Brain microvascular endothelial cell (primary cell): ENCODE results near the gene HHIP.

Experiments used
- DNase-seq: peaks from one replicate; pipeline ENCODE4 v3.0.0-alpha.2; 2020
- H3K27ac ChIP-seq: fragments of 250-450 bp; sonication (Bioruptor Pico); 2 replicates; pipeline ENCODE4 v1.5.1; 2020; ENCODE audit warnings: mild to moderate bottlenecking, moderate library complexity
- H3K27me3 ChIP-seq: fragments of 250-450 bp; sonication (Bioruptor Pico); replicated peaks from 2 replicates; pipeline ENCODE4 v1.5.1; 2020; ENCODE audit warnings: mild to moderate bottlenecking
- H3K36me3 ChIP-seq: fragments of 250-450 bp; sonication (Bioruptor Pico); replicated peaks from 2 replicates; pipeline ENCODE4 v1.5.1; 2020; ENCODE audit warnings: mild to moderate bottlenecking
- H3K4me3 ChIP-seq: 2 replicates; pipeline ENCODE4 v1.5.1; 2011; ENCODE audit warnings: low read depth, mild to moderate bottlenecking, control low read depth, low read length, moderate library complexity
- CTCF ChIP-seq: IDR thresholded peaks from 2 replicates; pipeline ENCODE4 v1.5.1; 2011; ENCODE audit warnings: low read depth, mild to moderate bottlenecking, moderate library complexity, low read length, control low read depth, inconsistent platforms; ENCODE audit errors: missing control alignments
- in situ Hi-C: cut with HindIII; loops from 2 replicates; pipeline ENCODE4 v1.10.0; 2017; ENCODE audit warnings: low sequenced_read_pairs, low pct_ligation_motif_present

The HHIP gene

DNA sequence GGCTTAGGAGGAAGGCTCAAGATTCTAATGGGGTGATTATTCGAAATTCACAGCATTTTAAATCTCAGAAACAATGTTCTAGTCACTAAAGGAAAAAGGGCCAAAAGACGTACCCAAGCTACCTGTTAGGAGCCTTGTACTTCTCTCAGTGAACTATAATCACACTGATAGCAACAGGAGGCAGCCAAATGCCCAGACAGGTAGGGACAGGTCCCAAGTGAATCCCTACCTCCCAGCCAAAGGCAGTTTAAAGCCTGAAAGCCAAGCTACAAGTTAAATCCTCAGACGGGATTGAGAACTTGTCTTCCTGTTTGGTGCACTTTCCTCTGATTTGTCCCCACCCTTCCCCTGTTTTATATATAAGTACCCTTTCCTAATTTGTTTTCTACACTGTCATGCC lies 24.3 kb upstream of the HHIP start:
- H3K27me3 ChIP-seq, result no peaks in the 10 kb centered on the region
- H3K4me3 ChIP-seq, result no peak overlapping the region
- DNase-seq, result no peak
- no peak for TF ChIP-seq CTCF
- H3K27ac ChIP-seq, result no peak overlapping the region
- H3K36me3 ChIP-seq, result no peaks in the 10 kb centered on the region
- in situ Hi-C loops, result no loop called here

DNA sequence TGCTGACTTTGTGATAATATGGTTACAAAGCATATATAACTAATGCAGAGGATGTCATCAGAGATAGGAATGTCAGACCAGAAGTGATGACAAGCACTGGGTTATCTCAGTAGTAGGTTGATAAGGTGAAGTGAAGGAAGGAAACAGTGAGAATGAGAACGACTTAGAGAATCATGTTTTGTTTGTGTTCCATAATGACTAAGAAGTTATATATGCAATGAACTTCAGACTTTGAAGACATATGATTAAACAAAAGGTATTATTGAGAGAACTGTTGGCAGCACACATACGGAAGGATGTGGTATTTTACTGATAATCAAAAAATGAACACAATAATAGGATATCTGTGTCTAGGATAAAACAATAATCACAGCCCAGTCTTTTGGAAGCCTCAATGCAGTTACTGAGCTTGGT lies 18.3 kb upstream of the HHIP start:
- Histone ChIP-seq H3K27ac (peak overlapping the region; percentile 82), H3K36me3 (no peaks in the 10 kb centered on the region), H3K27me3 (no peaks in the 10 kb centered on the region), H3K4me3 (no peak overlapping the region)
- DNase-seq, result peak; percentile 72
- TF ChIP-seq CTCF, result no peak
- in situ Hi-C loops, result no loop called here

GRCh38 chr4:144633215-144633614 lies 12.7 kb upstream of the HHIP start:
- no peaks in the 10 kb centered on the region for H3K27me3 ChIP-seq
- DNase-seq, result no peak
- no peak overlapping the region for H3K27ac ChIP-seq
- H3K4me3 ChIP-seq, result no peak overlapping the region
- no peaks in the 10 kb centered on the region for H3K36me3 ChIP-seq
- TF ChIP-seq CTCF, result no peak
- in situ Hi-C loops, result no loop called here

- Histone ChIP-seq H3K4me3 (no peak overlapping the region), H3K36me3 (no peaks in the 10 kb centered on the region), H3K27ac (no peak overlapping the region), H3K27me3 (no peaks in the 10 kb centered on the region)
- no peak for TF ChIP-seq CTCF
- in situ Hi-C loops, result no loop called here
- no peak for DNase-seq
These were observed 10.8 kb upstream of the HHIP start for GRCh38 chr4:144634978-144635747.

DNA sequence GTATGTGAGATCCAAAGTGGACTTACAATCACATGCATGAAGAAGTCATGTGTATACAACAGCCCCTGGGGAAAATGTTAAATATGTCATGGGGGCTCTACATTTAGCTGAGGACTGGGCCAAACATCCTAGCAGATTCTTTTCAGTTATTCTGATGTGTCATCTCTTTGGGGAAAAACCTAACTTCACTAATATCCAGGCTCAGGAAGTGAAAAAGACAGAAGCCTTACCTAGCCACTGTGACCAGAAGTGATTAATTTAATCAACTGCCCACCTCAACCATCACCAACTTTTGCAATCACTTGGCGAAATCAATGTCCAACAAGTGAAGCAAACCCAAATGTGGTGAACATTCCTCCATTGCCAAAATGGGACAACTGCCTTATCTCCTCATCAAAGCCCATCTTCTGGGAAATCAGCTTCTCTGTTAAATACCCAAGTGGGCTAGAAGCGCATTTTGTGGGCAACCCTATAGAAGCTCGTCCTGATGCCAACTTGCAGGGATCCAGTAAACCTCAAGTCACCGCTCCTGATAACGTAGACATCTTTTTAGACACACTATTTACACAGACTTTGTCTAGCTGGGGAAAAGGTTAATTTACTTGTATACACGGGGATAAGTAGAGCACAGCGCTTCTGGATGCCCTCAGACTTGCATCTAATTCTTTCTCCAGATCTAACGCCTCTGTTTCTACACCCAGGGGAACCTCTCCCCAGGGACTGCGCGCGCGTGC lies 1.4 kb upstream of the HHIP start:
- no peaks in the 10 kb centered on the region for H3K27me3 ChIP-seq
- peak overlapping the region; percentile 66 for H3K27ac ChIP-seq
- peak overlapping the region; percentile 84 for H3K4me3 ChIP-seq
- DNase-seq, result no peak
- in situ Hi-C loops, result no loop called here
- TF ChIP-seq CTCF, result no peak
- H3K36me3 ChIP-seq, result peaks cover 5% of the 10 kb centered on the region
